Adrenal gland (tissue), 12 donors: ENCODE results near the gene EIF4G3. TPM values are rescaled to one million over a fixed set of nuclear protein-coding genes. Genes with fewer than 3 reads are reported as not detected.

ENCODE experiments used
- DNase-seq, 7 donors: peaks; one replicate each; pipeline ENCODE4 v3.0.0-alpha.2; 2019 to 2020
- H3K27ac ChIP-seq, 5 donors: fragments of 200-600 bp; sonication (generic) in 4 of 5; 1 replicate in 3 of 5; 2 replicates in 2 of 5; pipeline versions ENCODE4 v1.5.1 to v1.8.0; 2016 to 2020; ENCODE audit warnings: mild to moderate bottlenecking in 1 of 5
- H3K27me3 ChIP-seq: fragments of 200-600 bp; 2 replicates; pipeline ENCODE4 v1.8.0; 2021
- H3K36me3 ChIP-seq, 2 donors: fragments of 200-600 bp; replicated peaks in 1 of 2; 1 replicate in 1 of 2; 2 replicates in 1 of 2; pipeline versions ENCODE4 v1.5.1 to v1.8.0; 2018 to 2022
- H3K4me1 ChIP-seq, 2 donors: fragments of 200-600 bp; replicated peaks in 1 of 2; 1 replicate in 1 of 2; 2 replicates in 1 of 2; pipeline versions ENCODE4 v1.5.1 to v1.8.0; 2018 to 2021
- H3K4me3 ChIP-seq, 4 donors: fragments of 200-600 bp; sonication (generic) in 3 of 4; one replicate each; pipeline ENCODE4 v1.5.1; 2016 to 2018
- H3K9me3 ChIP-seq, 3 donors: fragments of 200-600 bp; sonication (generic) in 1 of 3; replicated peaks in 1 of 3; 1 replicate in 2 of 3; 2 replicates in 1 of 3; pipeline versions ENCODE4 v1.5.1 to v1.8.0; 2016 to 2021
- POLR2A ChIP-seq, 2 donors: fragments of 450-650 bp; IDR thresholded peaks; one replicate each; pipeline ENCODE4 v1.6.1; 2017; ENCODE audit warnings: antibody characterized with exemption in 2 of 2, mild to moderate bottlenecking in 2 of 2, moderate library complexity in 1 of 2
- WGBS, 4 donors: extraction: QIAGEN DNeasy Blood & Tissue Kit in 2 of 4; methylation state at CpG; one replicate each; pipeline versions ENCODE4 v1.1.5 to v1.1.7; 2013 to 2017; 5-methylcytosine and 5-hydroxymethylcytosine counted together
- intact Hi-C, 2 donors: fragments of 100-400 bp; cut with DNase I; formaldehyde crosslinking; loops; one replicate each; pipeline versions ENCODE4 v1.14.1 to v1.15.0; 2022 to 2023
- polyA plus RNA-seq, 3 donors: library from polyadenylated mRNA; stranded (reverse); fragments of 200-250 nt in 2 of 3; fragments of 350-450 nt in 1 of 3; fragmentation: Illumina TruSeq in 1 of 3; extraction: RNeasy Lipid Tissue Mini Kit (QIAGEN cat#74804) in 1 of 3; gene quantifications; one replicate each; pipeline ENCODE4 v1.2.3, GENCODE V29; 2013 to 2014
- total RNA-seq, 9 donors: library from RNA; depleted of rRNA in 4 of 9; stranded (reverse); fragments of >200 nt in 4 of 9; fragments of 120-200 nt in 1 of 9; fragmentation: NEBNext Ultra II Directional in 1 of 9; extraction: Animal tissue kit (Norgen Biotek cat#: 25700) in 1 of 9; gene quantifications; one replicate each; pipeline versions ENCODE4 v1.1.0 to v1.2.4, GENCODE V29; 2013 to 2023
- TF ChIP-seq, protein P1 (sequence below), 6 experiments: fragments of 450-650 bp in 4 of 6; fragments of 200-600 bp in 2 of 6; sonication (generic) in 1 of 6; IDR thresholded peaks; 1 replicate in 5 of 6; 2 replicates in 1 of 6; pipeline versions ENCODE4 v1.5.1 to v1.8.0; 2016 to 2021; ENCODE audit warnings: antibody characterized with exemption in 6 of 6, mild to moderate bottlenecking in 2 of 6, moderate library complexity in 1 of 6
- donor health status: healthy with polysubstance abuse.
- donor health status: Bipolar disorder and iron deficiency.
- donor health status: DM: yes; HTN: yes; CAD: no.
- donor health status: DM: no; HTN: no; CAD: no.
- donor health status: DM: no; HTN: no; CAD: no.
- donor health status: DM: yes; HTN: yes; CAD: no.

EIF4G3 gene
- total and polyA plus RNA-seq, 12 donors: 30.7 to 58.7 (median 51.6) TPM

DNA sequence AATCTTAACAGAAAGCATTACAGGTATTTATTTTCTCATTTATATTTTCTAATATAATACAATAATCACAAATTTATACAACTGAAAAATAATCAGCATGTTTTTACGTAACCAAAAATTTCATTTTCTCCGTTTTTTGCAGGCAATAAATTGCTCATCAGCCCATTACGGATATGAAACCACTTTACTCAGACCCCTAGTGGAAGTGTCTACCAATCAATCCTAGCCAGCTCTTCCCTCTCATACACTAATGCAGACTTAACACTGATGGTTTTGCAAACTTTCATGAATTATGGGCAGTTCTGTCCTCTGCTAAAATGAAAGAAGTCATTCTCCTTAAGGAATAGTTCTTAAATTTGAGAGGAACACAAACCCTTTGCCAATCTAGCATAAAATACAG lies 124.7 kb downstream of the EIF4G3 start:
- DNase-seq: no peak
- Histone ChIP-seq H3K9me3 (no peaks in the 10 kb centered on the region), H3K27ac (no peak overlapping the region), H3K27me3 (no peaks in the 10 kb centered on the region), H3K4me1 (no peaks in the 10 kb centered on the region), H3K36me3 (no peaks in the 10 kb centered on the region), H3K4me3 (no peak overlapping the region)
- intact Hi-C loops: no loop called here
- TF ChIP-seq POLR2A (IDR thresholded peaks at IDR 0.05): no peak
- TF ChIP-seq, protein P1, sequence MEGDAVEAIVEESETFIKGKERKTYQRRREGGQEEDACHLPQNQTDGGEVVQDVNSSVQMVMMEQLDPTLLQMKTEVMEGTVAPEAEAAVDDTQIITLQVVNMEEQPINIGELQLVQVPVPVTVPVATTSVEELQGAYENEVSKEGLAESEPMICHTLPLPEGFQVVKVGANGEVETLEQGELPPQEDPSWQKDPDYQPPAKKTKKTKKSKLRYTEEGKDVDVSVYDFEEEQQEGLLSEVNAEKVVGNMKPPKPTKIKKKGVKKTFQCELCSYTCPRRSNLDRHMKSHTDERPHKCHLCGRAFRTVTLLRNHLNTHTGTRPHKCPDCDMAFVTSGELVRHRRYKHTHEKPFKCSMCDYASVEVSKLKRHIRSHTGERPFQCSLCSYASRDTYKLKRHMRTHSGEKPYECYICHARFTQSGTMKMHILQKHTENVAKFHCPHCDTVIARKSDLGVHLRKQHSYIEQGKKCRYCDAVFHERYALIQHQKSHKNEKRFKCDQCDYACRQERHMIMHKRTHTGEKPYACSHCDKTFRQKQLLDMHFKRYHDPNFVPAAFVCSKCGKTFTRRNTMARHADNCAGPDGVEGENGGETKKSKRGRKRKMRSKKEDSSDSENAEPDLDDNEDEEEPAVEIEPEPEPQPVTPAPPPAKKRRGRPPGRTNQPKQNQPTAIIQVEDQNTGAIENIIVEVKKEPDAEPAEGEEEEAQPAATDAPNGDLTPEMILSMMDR (IDR thresholded peaks at IDR 0.05): no peak
- 87 to 91% (median 90%) methylated on average over 3 of the region's 3 CpGs for WGBS, 4 donors

DNA sequence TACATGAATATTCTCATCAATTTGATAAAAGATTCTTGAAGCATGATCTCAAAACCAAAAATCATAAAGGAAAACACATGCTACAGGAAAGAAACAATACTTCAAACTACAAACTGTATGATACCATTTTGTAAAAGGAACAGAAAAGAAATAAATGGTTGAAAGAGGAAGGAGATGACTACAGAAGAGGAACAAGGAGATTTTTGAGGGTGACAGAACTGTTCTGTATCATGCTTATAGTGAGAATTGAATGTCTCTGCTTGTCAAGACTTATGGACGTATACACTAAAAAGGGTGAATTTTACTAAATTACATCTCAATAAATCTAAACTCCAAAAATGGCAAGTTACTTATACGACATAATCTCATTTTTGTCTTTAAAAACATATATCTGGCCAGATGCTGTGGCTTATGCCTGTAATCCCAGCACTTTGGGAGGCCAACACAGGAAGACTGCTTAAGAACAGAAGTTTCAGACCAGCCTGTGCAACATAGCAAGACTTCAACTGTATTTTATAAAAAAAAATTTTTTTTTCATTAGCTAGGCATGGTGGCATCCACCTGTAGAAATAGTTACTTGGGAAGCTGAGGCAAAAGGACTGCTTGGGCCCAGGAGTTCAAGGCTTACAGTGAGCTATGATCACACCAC lies 125.4 kb downstream of the EIF4G3 start:
- intact Hi-C loops: no loop called here
- Histone ChIP-seq H3K27ac (no peak overlapping the region), H3K4me3 (no peak overlapping the region), H3K36me3 (no peaks in the 10 kb centered on the region), H3K4me1 (no peaks in the 10 kb centered on the region), H3K9me3 (no peaks in the 10 kb centered on the region), H3K27me3 (no peaks in the 10 kb centered on the region)
- DNase-seq: no peak
- TF ChIP-seq, protein P1 (IDR thresholded peaks at IDR 0.05): no peak
- TF ChIP-seq POLR2A (IDR thresholded peaks at IDR 0.05): no peak
- 75 to 89% (median 82%) methylated on average over 2 of the region's 2 CpGs for WGBS, 4 donors

DNA sequence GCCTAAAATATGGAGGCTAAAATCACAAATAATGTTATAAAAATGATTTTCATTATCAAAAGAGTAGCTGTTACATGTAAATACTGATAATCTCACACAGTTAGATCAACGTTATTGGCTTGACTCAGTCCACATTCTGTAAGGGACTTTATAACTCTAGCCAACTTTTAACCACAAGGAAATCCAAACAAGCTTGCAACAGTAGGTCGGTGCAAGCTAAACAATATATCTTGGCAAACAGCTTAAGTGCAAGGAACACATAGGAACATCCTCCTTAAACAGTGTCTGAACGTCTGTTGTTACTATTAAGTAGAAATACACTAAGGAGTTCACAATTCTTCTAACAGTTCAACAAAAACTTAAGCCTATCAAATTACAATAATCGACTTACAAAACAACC lies 126.7 kb downstream of the EIF4G3 start:
- H3K9me3 ChIP-seq: no peaks in the 10 kb centered on the region
- no peak for DNase-seq
- H3K36me3 ChIP-seq: no peaks in the 10 kb centered on the region
- no peak overlapping the region for H3K4me3 ChIP-seq
- H3K27me3 ChIP-seq: no peaks in the 10 kb centered on the region
- no peak overlapping the region for H3K27ac ChIP-seq
- intact Hi-C loops: no loop called here
- TF ChIP-seq POLR2A (IDR thresholded peaks at IDR 0.05): no peak
- TF ChIP-seq, protein P1 (IDR thresholded peaks at IDR 0.05): no peak
- 57 to 79% (median 71%) methylated on average over 4 of the region's 4 CpGs for WGBS, 4 donors
- H3K4me1 ChIP-seq: peaks cover 0 to 5% of the 10 kb centered on the region in 2 donors

DNA sequence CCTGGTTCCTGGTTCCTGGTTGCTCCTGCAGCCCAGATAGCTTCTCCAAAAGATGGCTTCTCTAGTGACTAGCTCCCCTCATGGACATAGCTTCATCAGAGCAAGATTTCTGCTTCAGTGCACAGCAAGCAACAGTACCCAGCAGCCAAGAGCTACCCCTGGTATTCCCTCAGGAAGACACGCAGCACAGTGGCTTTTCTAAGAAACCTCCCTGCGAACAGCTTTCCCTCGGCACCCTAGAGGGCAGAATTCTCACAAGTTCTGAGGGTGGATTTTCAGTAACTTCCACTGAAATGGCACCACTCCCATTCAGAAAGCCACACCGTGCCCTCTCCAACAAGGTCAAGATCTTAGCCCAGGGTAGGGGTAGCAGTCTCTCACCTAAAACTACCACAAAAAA lies 128.2 kb downstream of the EIF4G3 start:
- Histone ChIP-seq H3K36me3 (no peaks in the 10 kb centered on the region), H3K27ac (no peak overlapping the region), H3K4me1 (peaks cover 0 to 8% of the 10 kb centered on the region in 2 donors), H3K4me3 (no peak overlapping the region), H3K9me3 (no peaks in the 10 kb centered on the region), H3K27me3 (no peaks in the 10 kb centered on the region)
- WGBS, 4 donors: 88 to 98% (median 97%) methylated on average over 4 of the region's 4 CpGs
- TF ChIP-seq, protein P1 (IDR thresholded peaks at IDR 0.05): no peak
- TF ChIP-seq POLR2A (IDR thresholded peaks at IDR 0.05): no peak
- DNase-seq: no peak
- intact Hi-C loops: no loop called here
